ACC112 (cell line): ENCODE measurements around the gene PLD4.

Source experiments
- H2AFZ ChIP-seq: fragments of 200-600 bp; sonication (generic); one replicate; pipeline ENCODE4 v1.6.0; 2017; ENCODE audit warnings: antibody characterized with exemption, low read length; ENCODE audit not compliant: unreplicated experiment
- H3K27ac ChIP-seq: fragments of 200-600 bp; sonication (generic); 2 replicates; pipeline ENCODE4 v1.5.1; 2014; ENCODE audit warnings: low read depth, mild to moderate bottlenecking, antibody characterized with exemption, low read length, moderate library complexity
- H3K27me3 ChIP-seq: fragments of 200-600 bp; sonication (generic); 2 replicates; pipeline ENCODE4 v1.6.1; 2014; ENCODE audit warnings: mild to moderate bottlenecking, antibody characterized with exemption, low read length, moderate library complexity, mixed read lengths; ENCODE audit not compliant: insufficient read depth
- H3K36me3 ChIP-seq: fragments of 200-600 bp; sonication (generic); 2 replicates; pipeline ENCODE4 v1.6.1; 2016; ENCODE audit warnings: mild to moderate bottlenecking, antibody characterized with exemption, low read length, moderate library complexity, mixed read lengths; ENCODE audit not compliant: insufficient read depth
- H3K4me1 ChIP-seq: fragments of 200-600 bp; sonication (generic); one replicate; pipeline ENCODE4 v1.6.1; 2016; ENCODE audit warnings: low read length, mixed read lengths; ENCODE audit not compliant: insufficient read depth, unreplicated experiment, control insufficient read depth
- H3K4me3 ChIP-seq: fragments of 200-600 bp; sonication (generic); 2 replicates; pipeline ENCODE4 v1.5.1; 2014; ENCODE audit warnings: mild to moderate bottlenecking, low read depth, low read length
- H3K79me2 ChIP-seq: fragments of 200-600 bp; sonication (generic); one replicate; pipeline ENCODE4 v1.6.0; 2016; ENCODE audit warnings: low read length; ENCODE audit not compliant: control insufficient read depth, unreplicated experiment, insufficient read depth

The PLD4 gene

GRCh38 chr14:104924421-104925213 lies at the start of gene PLD4:
TSS of gene PLD4 (plus strand) at chr14:104924879. CDS start at chr14:104927141, 2,262 bp downstream.
- Histone ChIP-seq H3K4me3 (no peak within 1 kb of the TSS), H3K79me2 (no peaks in the 10 kb centered on the region), H3K27ac (no peak within 1 kb of the TSS), H3K4me1 (no peaks in the 10 kb centered on the region), H2AFZ (no peak within 1 kb of the TSS), H3K27me3 (no peaks in the 10 kb centered on the region), H3K36me3 (no peaks in the 10 kb centered on the region)

GRCh38 chr14:104875412-104875751 lies 49.3 kb upstream of the PLD4 start:
- Histone ChIP-seq H3K27ac (no peak overlapping the region), H3K79me2 (peaks cover 35% of the 10 kb centered on the region), H3K36me3 (peaks cover 3% of the 10 kb centered on the region; the same call in 1 of the 2 replicates), H3K4me3 (no peak overlapping the region), H3K27me3 (no peaks in the 10 kb centered on the region), H3K4me1 (peaks cover 11% of the 10 kb centered on the region), H2AFZ (no peak overlapping the region)

- Histone ChIP-seq H3K79me2 (peaks cover 32% of the 10 kb centered on the region), H3K36me3 (peaks cover 3% of the 10 kb centered on the region; the same call in 1 of the 2 replicates), H3K27me3 (no peaks in the 10 kb centered on the region), H3K4me1 (peaks cover 11% of the 10 kb centered on the region), H2AFZ (no peak overlapping the region), H3K4me3 (no peak overlapping the region), H3K27ac (no peak overlapping the region)
Observed at GRCh38 chr14:104875811-104876210, 48.9 kb upstream of the PLD4 start.

GRCh38 chr14:104876251-104876699 lies 48.4 kb upstream of the PLD4 start:
- Histone ChIP-seq H3K4me1 (peaks cover 11% of the 10 kb centered on the region), H3K4me3 (no peak overlapping the region), H3K36me3 (peaks cover 3% of the 10 kb centered on the region; the same call in 1 of the 2 replicates), H3K79me2 (peaks cover 28% of the 10 kb centered on the region), H2AFZ (no peak overlapping the region), H3K27me3 (no peaks in the 10 kb centered on the region), H3K27ac (no peak overlapping the region)

GRCh38 chr14:104877066-104877805 lies 47.4 kb upstream of the PLD4 start:
- Histone ChIP-seq H3K4me1 (peaks cover 9% of the 10 kb centered on the region), H3K27me3 (no peaks in the 10 kb centered on the region), H3K36me3 (peaks cover 3% of the 10 kb centered on the region; the same call in 1 of the 2 replicates), H3K27ac (no peak overlapping the region), H2AFZ (no peak overlapping the region), H3K79me2 (peaks cover 27% of the 10 kb centered on the region), H3K4me3 (no peak overlapping the region)

- H3K79me2 ChIP-seq, result peaks cover 27% of the 10 kb centered on the region
- H3K27ac ChIP-seq, result no peak overlapping the region
- H3K27me3 ChIP-seq, result no peaks in the 10 kb centered on the region
- H3K4me1 ChIP-seq, result peaks cover 5% of the 10 kb centered on the region
- H3K4me3 ChIP-seq, result no peak overlapping the region
- H3K36me3 ChIP-seq, result peaks cover 3% of the 10 kb centered on the region; the same call in 1 of the 2 replicates
- H2AFZ ChIP-seq, result no peak overlapping the region
Observed at GRCh38 chr14:104877806-104878550, 46.7 kb upstream of the PLD4 start.

- H3K79me2 ChIP-seq, result peaks cover 23% of the 10 kb centered on the region
- no peak overlapping the region for H3K27ac ChIP-seq
Observed at GRCh38 chr14:104878582-104878981, 46.1 kb upstream of the PLD4 start.

GRCh38 chr14:104879201-104879982 lies 45.3 kb upstream of the PLD4 start:
- H3K79me2 ChIP-seq, result peaks cover 15% of the 10 kb centered on the region
- H3K27me3 ChIP-seq, result no peaks in the 10 kb centered on the region
- no peaks in the 10 kb centered on the region for H3K4me1 ChIP-seq
- H3K27ac ChIP-seq, result no peak overlapping the region
- no peak overlapping the region for H2AFZ ChIP-seq
- peaks cover 3% of the 10 kb centered on the region; the same call in 1 of the 2 replicates for H3K36me3 ChIP-seq
- H3K4me3 ChIP-seq, result no peak overlapping the region

More at GRCh38 chr14:104878582-104878981, 46.1 kb upstream of the PLD4 start:
- no peaks in the 10 kb centered on the region for H3K27me3 ChIP-seq
- H3K36me3 ChIP-seq, result peaks cover 3% of the 10 kb centered on the region; the same call in 1 of the 2 replicates
- H3K4me1 ChIP-seq, result no peaks in the 10 kb centered on the region
- H3K4me3 ChIP-seq, result no peak overlapping the region
- H2AFZ ChIP-seq, result no peak overlapping the region

GRCh38 chr14:104879983-104880565 lies 44.6 kb upstream of the PLD4 start:
- Histone ChIP-seq H3K4me1 (no peaks in the 10 kb centered on the region), H3K27ac (no peak overlapping the region), H3K79me2 (peaks cover 9% of the 10 kb centered on the region), H3K27me3 (no peaks in the 10 kb centered on the region), H3K36me3 (peaks cover 3% of the 10 kb centered on the region; the same call in 1 of the 2 replicates), H2AFZ (no peak overlapping the region), H3K4me3 (no peak overlapping the region)
